CD4-positive, alpha-beta T cell treated with Interleukin-4 for 1 hour (primary cell): ENCODE data around the gene BRMS1L.
A peak's percentile ranks its signal among the peaks of the same experiment; 100 is the strongest.

ENCODE experiments used
- DNase-seq, 2 donors: peaks; one replicate each; pipeline ENCODE4 v3.0.0-alpha.2; 2020 to 2022

BRMS1L gene

GRCh38 chr14:35875296-35875695, 49.2 kb downstream of the BRMS1L start:
- DNase-seq = no peak

- DNase-seq = no peak
These were observed 51.1 kb downstream of the BRMS1L start for GRCh38 chr14:35877276-35877675.

- no peak for DNase-seq
These were observed 52.4 kb downstream of the BRMS1L start for GRCh38 chr14:35878272-35879150.

GRCh38 chr14:35879151-35879648, 53.1 kb downstream of the BRMS1L start:
- DNase-seq = no peak

GRCh38 chr14:35879654-35880249, 53.6 kb downstream of the BRMS1L start:
- DNase-seq = peak in 1 of 2 donors; percentile 12

- no peak for DNase-seq
These were observed 55.1 kb downstream of the BRMS1L start for GRCh38 chr14:35881280-35881679.

- peak in 1 of 2 donors; percentile 12 for DNase-seq
These were observed 57.6 kb downstream of the BRMS1L start for GRCh38 chr14:35883677-35884293.

- DNase-seq = no peak
These were observed 64.2 kb downstream of the BRMS1L start for GRCh38 chr14:35890308-35890707.

- DNase-seq = no peak
These were observed 69.1 kb downstream of the BRMS1L start for GRCh38 chr14:35895256-35895655.

- no peak for DNase-seq
These were observed 71.5 kb downstream of the BRMS1L start for GRCh38 chr14:35897616-35898111.

- DNase-seq = no peak
These were observed 72.2 kb downstream of the BRMS1L start for GRCh38 chr14:35898217-35898775.

GRCh38 chr14:35900741-35901140, 74.6 kb downstream of the BRMS1L start:
- DNase-seq = no peak

- no peak for DNase-seq
These were observed 83.5 kb downstream of the BRMS1L start for GRCh38 chr14:35909665-35910064.

GRCh38 chr14:35910191-35910590, 84.1 kb downstream of the BRMS1L start:
- DNase-seq = no peak

- DNase-seq = no peak
These were observed 85.0 kb downstream of the BRMS1L start for GRCh38 chr14:35911097-35911496.

- no peak for DNase-seq
These were observed 89.0 kb downstream of the BRMS1L start for GRCh38 chr14:35915185-35915584.

GRCh38 chr14:35915775-35916174, 89.6 kb downstream of the BRMS1L start:
- DNase-seq = no peak
